COLO668 (cell line): ENCODE measurements around the gene SDK1.
"Not testable (repeated sequence)": the region's sequence is repeated elsewhere in the genome, so short reads cannot be mapped to it uniquely, and the experiment has no call there.

Experiments
- DNase-seq: peaks from one replicate; lab custom pipeline; 2025; ENCODE audit not compliant: unreplicated experiment; lab: John Stamatoyannopoulos, UW

The SDK1 gene

DNA sequence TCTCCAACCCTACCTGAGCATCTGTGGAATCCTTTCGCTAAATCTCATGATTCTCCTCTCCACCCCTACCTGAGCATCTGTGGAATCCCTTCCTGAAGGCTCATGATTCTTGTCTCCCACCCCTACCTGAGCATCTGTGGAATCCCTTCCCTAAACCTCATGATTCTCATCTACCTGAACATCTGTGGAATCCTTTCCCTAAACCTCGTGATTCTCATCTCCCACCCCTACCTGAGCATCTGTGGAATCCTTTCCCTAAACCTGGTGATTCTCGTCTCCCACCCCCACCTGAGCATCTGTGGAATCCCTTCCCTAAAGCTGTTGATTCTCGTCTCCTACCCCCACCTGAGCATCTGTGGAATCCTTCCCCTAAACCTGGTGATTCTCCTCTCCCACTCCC is 342.0 kb downstream of the SDK1 start:
- no peak for DNase-seq

DNA sequence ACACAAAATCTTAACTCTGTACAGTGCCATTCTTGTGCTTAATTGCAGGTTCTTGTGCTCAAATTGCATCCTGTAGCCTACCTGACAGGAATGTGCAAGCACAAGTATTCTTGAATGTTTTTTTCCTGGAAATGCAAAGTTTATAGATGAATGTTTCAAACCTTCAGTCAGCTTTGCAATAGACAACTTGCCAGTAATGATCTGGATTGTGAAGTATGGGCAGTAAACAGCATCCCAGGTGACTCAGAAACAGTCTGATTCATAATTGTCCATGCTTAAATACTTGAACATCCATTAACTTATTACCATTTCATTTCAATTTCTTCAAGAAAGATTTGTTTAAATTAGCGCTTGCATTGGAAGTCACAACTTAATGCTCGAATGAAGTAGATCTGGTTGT is 347.2 kb downstream of the SDK1 start:
- no peak for DNase-seq

DNA sequence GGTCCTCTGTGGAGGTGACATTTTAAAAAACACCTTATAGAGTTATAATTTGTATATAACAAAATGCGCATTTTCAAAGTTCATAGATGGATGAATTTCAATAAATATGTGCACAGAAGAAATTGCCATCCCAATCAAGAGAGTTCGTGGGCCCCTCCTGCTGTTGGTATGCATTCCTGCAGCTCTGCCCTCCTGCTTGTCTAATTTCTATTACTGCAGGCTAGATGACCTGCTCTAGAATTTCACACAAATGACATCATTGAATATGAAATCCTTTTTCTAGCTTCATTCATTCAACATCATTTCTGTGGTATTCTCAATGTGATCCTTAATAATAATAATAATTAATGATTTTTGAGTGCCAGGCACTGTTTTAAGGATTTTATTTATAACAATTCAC is 348.2 kb downstream of the SDK1 start:
- DNase-seq = no peak

DNA sequence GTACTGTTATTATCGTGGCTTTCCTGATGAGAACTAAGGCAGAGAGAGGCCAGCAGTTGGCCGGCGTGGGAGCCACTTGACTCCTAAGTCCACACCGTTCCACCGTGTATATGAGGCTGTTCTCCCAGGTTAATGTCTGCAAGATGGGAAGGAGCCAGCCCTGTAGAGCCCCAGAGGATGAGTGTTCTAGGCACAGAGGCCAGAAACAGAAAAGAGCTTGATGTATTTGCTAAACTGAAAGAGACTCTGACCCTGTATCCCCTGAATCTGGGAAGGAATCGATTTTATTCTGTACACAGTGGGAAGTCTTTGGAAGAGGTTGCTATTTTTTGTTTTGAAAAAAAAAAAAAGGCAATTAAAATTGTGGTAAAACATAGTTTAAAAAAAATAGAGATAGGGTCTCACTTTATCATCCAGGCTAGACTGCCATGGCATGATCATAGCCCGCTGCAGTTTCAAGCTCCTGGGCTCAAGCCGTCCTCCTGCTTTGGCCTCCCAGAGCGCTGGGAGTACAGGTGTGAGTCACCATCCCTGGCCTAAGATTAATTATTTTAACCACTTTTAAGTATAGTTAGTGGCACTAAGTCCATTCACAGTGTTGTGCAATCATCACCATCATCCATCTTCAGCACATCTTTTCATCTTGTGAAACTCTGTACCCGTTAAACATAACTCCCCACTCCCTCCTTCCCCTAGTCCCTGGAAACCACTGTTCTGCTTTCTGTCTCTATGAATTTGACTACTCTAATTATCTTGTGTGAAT is 348.8 kb downstream of the SDK1 start:
- no peak for DNase-seq

DNA sequence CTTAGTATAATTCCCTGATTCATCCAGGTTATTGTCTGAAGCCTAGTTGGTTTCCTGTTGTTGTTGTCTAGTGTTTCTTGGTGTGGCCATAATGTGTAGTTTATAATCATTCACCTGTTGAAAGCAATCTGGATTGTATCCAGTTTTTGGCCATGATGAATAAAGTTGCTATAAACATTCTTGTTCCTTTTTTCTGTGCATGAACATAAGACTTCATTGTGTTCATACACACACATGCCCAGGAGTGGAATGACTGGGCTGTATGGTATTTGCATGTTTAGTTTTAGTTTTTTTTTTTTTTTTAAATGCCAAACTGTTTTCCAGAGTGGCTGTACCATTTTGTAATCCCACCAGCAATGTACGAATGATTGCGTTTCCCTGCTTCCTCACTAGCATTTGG is 349.8 kb downstream of the SDK1 start:
- DNase-seq = no peak

DNA sequence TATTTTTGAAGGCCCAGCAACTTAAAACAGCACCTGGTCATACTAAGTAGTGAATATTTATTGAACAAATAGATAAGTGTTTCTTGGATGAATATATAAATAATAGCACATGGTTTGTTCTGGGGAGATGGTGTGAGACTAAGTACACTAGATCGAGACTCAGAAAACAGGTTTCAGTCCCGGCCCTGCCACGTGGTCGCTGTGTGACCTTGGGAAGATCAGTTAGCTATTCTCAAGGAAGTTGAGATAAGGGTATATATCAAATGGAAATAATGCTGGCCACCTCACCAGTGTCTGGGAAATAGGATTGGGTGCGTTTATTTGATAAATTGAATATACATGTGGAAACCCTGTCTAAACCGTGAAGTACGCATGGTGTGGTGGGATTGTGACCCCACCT is 354.6 kb downstream of the SDK1 start:
- no peak for DNase-seq

DNA sequence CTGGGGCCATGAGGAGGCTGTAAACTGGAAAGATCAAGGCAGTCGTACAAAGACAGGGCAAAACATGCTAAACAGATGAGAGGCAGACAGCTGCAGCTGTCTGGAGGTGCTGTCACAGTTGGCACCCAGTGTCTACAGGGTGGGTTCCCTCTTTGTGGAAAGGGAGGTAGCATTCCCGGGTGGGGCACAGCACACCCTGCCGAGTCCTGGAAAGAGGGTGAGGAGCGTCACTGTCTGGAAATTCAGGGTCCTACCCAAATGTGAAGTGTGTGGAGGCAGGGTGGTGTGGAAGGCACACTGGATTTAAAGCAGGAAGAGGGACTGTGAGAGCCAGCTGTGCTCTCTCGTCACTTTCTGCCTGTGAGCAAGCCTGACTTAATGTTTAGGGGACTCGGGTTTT is 356.2 kb downstream of the SDK1 start:
- DNase-seq = no peak

DNA sequence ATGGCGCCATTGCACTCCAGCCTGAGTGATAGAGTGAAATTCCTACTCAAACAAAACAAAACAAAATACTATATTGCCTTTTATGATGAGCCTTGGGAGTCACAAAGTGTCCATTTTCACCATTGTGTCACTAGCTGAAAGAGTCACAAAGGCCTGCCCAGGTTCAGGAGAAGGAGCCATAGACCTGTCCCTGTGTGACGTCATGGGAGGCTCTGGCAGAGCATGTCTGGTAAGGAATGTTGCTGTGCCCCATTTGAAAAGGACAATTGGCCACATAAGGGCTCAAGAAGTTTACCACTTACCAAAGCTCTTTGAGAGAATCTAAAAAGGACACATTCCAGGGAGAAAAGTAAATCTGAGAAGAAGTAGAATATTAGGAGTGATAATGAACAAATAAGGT is 367.7 kb downstream of the SDK1 start:
- DNase-seq = no peak

DNA sequence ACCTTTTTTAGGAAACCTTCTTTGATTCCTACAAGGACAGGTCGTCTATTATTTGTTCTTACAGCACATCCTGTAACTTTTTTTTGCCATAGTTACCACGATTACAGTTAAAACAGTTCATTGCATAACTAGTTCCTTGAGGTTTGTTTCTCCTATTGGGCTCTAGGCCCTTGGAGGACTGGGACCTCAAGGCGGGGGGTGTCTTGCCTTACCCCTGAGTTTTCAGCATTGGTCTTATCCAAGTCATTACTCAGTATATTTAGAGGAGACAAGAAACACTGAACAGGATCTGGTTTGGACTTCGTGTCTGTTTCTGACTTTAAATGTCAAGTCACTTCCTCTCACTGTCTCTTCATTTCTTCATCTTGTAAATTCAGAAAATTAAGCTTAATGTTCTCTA is 369.8 kb downstream of the SDK1 start:
- DNase-seq = no peak

DNA sequence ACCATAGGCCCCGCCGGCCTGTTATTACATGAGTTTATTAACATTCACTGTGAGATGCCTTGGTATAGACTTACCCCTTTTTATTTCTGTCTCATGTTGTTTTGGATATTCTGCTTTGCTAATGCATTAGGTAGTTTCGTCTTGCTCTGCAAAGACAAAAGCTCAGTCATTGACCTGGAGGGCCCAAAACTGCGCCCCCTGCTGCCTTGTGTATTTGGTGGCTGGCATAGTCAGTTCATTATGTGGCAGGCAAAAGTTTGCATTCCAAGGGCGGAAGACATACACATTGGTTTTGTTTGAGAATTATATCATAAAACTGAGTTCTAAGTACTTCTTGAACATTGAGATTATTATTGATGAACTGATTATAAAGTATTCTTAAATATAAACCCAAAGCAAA is 372.5 kb downstream of the SDK1 start:
- peak; percentile 49 for DNase-seq

DNA sequence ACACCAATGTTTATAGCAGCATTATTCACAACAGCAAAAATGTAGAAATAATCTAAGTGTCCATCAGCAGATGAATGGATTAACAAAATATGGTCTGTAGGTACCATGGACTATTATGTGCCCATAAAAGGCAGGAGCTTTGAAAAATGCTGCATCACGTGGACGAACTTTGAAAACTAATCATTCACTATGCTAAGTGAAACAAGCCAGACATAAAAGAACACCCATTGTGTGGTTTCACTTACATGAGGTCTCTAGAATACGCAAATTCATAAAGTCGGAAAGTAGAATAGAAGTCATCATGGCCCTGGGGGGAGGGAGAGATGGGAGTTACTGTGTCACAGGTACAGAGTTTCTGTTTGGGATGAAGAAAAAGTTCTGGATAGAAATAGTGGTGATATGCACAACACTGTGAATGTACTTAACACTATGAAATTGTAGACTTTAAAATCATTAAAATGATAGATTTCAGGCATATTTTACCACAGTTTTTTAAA is 377.3 kb downstream of the SDK1 start:
- DNase-seq = no peak

DNA sequence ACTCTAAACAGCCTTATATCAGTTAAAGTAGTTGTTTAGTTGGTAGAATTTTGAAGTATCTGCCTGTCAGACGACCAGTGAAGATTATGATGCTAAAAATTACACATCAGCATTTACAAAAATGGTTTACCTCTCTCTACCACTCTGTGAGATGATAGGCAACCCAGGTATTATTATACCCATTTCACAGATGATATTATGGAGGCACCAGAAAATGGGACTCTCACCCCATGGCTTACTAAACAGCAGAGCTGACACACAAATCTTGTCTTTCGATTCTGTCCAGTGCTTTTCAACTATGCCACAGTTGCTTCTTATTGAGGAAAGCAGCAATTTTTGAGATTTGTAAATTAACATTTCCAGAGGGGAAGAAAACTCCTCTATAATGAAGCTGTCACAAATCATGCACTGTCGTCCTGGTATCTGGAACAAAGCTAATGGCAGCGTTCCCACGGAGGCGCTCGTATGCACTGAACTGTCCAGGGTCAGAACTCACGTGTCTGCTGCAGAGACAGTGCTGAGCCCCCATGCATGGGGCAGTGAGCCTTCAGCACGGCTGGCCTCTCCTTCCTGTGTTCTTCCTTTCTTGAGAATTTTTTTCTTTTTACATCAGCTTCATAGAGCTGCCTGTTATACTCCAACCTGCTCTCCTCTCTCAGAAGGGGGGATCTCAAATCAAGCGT is 381.1 kb downstream of the SDK1 start:
- DNase-seq = no peak

DNA sequence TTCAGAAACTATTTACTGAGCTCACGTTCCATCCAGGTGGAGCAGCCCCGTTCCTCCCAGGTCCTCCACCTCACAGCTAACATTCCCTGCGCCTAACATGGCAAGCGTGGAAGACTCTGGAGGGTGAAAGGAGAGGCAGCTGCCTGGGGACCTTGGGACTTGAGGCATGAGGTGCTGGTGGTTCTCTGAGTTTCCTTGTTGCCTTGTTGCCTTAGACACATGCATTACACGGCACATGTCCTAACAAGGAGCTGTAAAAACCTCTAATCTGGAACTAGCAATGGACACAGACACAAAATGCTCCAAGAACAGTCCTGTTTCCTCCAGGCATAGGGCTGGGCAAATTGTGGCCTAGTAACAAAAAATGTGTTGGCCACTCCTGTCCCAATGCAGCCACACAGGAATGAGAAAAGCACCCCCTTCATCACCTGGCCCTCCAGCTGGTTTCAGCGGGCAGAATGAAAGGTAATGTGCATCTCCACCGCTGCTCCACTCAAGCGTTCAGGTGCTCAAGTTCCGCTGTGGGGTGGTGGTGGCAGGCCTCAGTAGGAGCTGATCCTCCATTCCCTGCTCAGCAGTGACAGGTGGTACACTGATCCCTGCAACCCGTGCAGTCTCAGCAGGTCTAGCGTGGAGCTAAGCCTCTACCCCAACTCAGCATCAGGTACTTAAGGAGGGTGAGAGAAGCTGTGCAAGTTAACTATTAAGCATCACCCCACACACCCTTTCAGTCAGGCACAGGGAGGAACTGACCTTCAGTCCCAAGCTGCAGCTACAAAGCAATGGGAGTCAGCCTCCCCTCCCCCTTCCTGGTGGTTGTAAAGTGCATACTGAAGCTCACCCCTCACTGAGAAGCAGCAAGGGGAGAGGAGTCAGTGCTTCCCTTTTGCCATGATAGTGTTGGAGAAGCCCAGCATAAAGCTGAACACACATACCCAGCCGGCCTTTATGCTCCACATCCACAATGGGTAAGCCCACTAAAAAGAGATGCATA is 382.8 kb downstream of the SDK1 start:
- DNase-seq = peak; percentile 51

DNA sequence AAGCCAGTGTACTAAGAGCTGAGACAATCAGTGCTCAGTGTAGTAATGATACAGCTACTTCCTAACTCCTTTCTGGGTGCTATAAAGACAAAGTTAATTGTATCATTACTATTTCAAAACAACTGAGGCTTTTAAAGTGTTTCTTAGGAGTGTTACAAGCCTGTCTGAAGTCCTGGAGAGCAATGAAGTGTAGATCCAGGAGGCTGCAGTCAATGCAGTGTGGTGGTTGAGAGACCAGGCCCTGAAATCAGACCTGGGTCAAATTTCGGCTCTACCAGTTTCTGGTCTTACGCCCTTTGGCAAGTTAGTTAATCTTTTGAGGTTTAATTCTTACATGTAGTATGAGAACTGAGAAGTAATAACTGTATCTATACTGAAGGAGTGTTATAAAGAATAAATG is 387.0 kb downstream of the SDK1 start:
- DNase-seq = no peak

DNA sequence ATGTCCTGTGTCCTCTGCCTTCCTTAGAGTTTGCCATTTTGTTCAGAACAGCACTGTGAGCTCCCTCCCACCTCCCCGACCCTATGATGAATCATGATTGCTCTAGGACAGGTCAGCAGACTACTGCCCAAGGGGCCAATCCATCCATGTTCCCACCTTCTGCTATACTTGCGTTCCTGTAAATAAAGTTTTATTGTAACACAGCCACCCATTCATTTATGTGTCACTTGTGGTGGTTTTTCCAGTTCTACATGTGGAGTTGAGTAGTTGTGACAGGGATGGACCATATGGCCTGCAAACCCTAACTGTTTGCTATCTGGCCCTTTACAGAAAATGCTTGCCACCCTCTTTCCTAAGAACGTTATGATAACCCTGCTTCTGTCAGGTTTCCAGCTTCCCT is 387.8 kb downstream of the SDK1 start:
- no peak for DNase-seq

DNA sequence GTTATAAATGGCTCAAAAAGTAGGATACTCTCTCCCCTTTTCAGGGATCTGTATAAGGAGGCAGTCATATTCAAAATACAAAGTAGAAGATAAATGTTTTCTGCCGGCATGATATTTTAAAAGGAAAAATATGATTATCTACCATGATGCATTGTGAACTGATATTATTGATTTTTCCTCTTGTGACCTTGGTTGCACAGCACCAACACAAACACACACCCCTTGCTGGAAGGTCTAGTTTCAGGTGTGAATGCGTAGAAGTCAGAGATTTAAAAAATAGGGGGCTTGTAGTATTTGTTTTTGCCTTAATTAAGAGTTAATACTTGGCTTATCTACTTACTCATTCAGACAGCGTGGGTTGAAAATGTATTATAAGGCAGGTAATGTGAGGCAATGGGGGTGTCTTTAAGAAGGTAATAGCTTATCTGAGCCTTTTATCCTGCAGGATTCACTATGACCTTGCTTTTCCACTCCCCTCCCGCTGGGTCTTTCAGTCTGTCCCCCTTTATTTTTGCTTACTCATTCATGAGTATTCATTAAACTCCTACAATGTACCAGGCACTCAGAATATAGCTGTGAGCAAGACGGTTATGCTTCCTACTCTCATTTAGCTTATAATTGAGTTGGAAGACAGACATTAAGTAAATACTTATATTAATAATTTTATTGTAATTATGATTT is 390.6 kb downstream of the SDK1 start:
- DNase-seq = no peak

DNA sequence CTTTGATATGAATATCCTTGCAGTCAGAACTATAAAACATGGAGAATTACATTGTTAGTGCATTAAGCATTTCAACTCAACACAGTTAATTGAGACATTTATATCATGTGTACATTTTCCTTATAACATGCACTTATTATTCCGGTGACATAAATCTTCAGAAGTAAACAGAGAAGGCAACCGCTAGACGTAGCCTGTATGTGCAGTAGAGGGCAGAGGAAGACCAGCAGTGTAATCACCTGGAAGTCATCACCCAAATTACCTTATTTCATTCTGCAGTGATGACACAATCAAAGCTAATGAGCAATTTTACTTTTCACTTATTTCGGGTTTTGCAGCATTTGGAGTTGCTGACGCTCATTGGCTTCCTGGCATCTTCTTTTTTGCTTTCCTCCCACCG is 394.6 kb downstream of the SDK1 start:
- no peak for DNase-seq

DNA sequence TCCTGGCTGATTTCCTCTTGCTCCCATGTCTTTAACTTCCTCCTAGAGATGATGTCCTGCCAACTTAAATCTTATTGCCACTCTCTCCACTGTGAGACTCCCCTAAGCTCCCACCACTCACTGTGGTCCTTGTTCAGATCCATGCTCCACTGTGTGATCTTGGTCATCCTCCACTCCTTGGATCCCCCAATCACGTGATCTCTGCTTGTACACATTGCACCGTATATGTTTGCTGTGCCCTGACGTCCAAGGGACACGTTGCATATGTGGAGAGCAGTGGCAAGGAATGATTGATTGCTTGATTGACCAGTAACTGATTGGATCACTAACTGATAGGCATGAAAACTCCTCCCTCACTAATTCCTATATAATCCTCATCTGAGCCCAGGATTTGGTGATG is 395.1 kb downstream of the SDK1 start:
- DNase-seq = no peak

DNA sequence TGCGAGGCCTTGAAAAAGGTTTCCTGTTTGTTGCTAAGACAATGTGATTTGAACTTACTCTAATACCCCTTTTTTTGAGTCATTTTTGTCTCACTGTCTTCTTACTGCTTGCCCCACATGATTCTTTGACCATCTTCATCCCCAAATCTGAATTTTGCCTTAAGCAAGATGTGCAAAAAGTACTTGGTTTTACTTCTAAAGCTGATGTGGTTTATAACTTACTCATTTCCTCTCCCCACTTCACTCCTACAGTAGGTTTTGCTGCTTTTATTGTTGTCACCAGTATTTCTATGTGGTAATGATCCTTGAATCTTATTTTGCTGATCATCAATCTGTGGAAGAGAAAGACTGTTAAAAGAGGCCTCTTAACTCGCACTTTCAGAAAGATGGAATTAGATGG is 396.4 kb downstream of the SDK1 start:
- no peak for DNase-seq

DNA sequence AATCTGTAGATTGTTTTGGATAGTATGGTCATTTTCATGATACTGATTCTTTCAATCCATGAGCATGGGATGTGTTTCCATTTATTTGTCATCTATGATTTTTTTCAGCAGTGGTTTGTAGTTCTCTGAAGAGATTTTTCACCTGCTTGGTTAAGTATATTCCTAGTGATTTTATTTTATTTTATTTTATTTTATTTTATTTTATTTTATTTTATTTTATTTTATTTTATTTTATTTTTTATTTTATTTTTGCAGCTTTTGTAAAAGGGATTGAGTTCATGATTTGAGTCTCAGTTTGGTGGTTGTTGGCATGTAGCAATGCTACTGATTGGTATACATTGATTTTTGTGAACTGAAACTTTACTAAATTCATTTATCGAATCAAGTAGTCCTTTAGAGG is 404.2 kb downstream of the SDK1 start:
- no peak for DNase-seq

DNA sequence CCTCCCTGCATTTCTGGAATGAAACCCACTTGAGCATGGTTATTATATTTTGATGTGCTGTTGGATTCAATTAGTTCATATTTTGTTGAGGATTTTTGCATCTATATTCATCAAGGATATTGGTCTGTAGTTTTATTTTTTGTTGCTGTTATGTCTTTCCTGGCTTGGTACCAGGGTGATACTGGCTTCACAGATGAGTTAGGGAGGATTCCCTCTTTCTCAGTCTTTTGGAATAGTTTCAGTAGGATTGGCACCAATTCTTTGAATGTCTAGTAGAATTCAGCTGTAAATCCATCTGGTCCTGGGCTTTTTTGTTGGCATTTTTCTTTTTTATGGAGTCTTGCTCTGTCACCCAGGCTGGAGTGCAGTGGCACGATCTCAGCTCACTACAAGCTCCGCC is 405.0 kb downstream of the SDK1 start:
- not testable (repeated sequence) for DNase-seq
